Astrocyte of the spinal cord (primary cell): ENCODE data around the gene AMZ1.
"Not testable (repeated sequence)": the region's sequence is repeated elsewhere in the genome, so short reads cannot be mapped to it uniquely, and the experiment has no call there.

Experiments
- DNase-seq: peaks from one replicate; pipeline ENCODE4 v3.0.0; 2011; ENCODE audit warnings: low read depth, low spot score
- H3K4me3 ChIP-seq: 2 replicates; pipeline ENCODE4 v1.5.1; 2011; ENCODE audit warnings: low read depth, mild to moderate bottlenecking, low read length, moderate library complexity
- in situ Hi-C: cut with HindIII; loops from 2 replicates; pipeline ENCODE4 v1.10.0; 2017; ENCODE audit warnings: low sequenced_read_pairs
- TF ChIP-seq, protein P1 (sequence below): IDR thresholded peaks from 2 replicates; pipeline ENCODE4 v1.5.1; 2012; ENCODE audit warnings: low read depth, mild to moderate bottlenecking, low read length, inconsistent platforms

Gene AMZ1

DNA sequence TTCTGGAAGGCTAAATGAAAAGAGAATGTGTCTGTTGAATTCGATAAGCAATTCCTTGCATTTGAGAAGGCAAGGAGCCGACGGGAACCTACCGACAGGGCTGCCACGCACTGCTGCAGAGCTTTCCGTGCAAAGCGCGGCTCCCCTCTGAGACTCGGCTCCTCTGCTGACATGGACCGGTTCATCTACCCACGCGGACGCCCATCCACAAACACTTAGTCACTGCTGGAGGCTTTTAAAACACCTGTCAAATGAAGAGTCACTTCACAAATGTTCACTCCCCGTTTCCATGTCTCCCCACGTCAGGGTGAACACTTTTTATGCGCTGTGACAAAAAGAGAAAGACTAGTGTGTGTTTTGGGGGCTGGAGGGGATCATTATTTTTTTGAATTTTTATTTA lies 32.0 kb downstream of the AMZ1 start:
- in situ Hi-C loops, result no loop called here
- no peak for DNase-seq
- TF ChIP-seq, protein P1, sequence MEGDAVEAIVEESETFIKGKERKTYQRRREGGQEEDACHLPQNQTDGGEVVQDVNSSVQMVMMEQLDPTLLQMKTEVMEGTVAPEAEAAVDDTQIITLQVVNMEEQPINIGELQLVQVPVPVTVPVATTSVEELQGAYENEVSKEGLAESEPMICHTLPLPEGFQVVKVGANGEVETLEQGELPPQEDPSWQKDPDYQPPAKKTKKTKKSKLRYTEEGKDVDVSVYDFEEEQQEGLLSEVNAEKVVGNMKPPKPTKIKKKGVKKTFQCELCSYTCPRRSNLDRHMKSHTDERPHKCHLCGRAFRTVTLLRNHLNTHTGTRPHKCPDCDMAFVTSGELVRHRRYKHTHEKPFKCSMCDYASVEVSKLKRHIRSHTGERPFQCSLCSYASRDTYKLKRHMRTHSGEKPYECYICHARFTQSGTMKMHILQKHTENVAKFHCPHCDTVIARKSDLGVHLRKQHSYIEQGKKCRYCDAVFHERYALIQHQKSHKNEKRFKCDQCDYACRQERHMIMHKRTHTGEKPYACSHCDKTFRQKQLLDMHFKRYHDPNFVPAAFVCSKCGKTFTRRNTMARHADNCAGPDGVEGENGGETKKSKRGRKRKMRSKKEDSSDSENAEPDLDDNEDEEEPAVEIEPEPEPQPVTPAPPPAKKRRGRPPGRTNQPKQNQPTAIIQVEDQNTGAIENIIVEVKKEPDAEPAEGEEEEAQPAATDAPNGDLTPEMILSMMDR, result no peak
- H3K4me3 ChIP-seq, result no peak overlapping the region

GRCh38 chr7:2721842-2722241 lies 33.8 kb downstream of the AMZ1 start:
- TF ChIP-seq, protein P1, result no peak
- DNase-seq, result no peak
- no peak overlapping the region for H3K4me3 ChIP-seq
- in situ Hi-C loops, result no loop called here

DNA sequence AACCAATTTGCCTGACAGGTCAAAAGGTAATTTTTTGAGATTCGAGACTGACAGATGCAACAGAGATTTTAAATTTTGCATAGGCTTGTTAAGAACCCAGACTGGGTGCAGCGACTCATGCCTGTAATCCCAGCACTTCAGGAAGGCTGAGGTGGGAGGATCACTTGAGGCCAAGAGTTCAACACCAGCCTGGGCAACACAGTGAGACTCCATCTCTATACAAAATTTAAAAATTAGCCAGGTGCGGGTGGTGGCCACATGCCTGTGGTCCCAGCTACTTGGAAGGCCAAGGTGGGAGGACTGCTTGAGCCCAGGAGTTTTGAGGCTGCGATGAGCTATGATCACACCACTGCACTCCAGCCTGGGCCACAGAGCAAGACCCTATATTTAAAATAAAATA lies 34.6 kb downstream of the AMZ1 start:
- no peak overlapping the region for H3K4me3 ChIP-seq
- in situ Hi-C loops, result no loop called here
- no peak for DNase-seq
- TF ChIP-seq, protein P1, result no peak

DNA sequence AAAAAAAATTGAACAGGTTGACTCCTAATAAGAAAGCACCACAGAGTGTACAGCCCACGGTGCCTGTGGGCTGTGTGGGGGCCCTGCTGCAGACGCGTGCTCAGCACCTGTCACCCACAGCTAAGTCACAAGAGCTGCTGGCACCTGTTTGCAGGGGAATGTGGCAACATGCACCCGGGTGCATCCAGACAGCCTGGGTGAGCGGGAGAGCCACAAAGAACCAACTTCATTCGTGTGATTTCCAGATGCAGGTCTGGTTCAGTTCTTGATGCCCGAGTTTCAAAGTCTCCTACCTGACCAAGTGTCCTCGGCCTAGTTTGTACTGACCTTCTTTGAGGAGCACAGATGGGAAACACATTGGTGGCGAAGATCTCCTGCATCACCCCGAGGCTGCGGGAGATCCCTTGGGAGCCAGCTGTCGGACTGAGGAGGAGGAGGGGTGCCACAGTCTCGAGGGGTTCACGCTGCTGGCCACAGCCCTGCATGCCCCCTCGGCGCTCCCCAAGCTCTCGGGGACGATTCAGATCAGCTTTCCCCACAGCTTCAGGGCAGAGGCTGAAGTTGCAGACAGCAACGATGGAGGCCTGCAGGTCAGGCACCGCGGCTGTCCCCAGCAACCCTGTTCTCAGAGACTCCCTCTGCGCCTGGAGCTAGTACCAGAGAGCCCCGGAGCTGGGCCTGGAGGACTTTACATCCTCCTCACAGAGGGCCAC lies 35.3 kb downstream of the AMZ1 start:
- no peak overlapping the region for H3K4me3 ChIP-seq
- in situ Hi-C loops, result no loop called here
- DNase-seq, result no peak
- TF ChIP-seq, protein P1, result no peak

GRCh38 chr7:2724036-2724435 lies 36.0 kb downstream of the AMZ1 start:
- DNase-seq, in situ Hi-C loops, H3K4me3 ChIP-seq: not testable (repeated sequence)

DNA sequence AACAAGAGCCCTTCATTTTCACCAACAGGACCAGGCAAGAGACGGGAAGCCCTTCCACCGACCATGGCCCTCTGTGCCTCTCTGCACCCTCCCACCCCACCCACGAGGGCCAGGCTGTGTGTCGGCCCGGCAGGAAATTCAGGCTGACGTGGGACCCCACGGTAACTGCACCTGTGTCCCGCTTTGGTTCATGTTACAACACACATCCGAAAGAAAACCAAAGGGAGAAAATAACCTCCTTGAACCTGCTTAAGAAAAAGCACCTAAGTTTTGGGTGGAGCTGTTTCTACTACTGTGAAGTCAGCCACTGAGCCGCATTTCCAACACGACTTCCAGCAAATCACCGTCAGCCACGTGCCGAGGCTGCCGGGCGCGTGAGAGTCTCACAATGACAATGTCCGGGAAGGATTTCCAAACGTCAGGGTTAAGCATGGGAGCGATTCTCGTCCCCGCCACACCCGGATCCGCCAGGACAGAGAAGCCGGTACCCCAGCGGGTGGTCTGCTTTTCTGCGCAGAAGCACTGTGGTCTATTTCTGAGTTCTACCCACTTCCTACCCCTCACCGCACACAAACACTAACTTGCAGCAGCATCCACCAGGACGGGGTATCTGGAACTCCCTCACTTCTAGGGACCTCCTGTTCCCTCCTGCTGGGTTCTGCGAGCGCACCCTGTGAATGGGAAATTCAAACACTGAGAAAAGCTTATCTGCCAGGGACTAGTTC lies 36.6 kb downstream of the AMZ1 start:
- TF ChIP-seq, protein P1, result no peak
- in situ Hi-C loops, result no loop called here

More for the DNA sequence above, 36.6 kb downstream of the AMZ1 start:
- no peak overlapping the region for H3K4me3 ChIP-seq
- no peak for DNase-seq
